ENCODE results near the gene ATP6V1D. TPM values are rescaled to one million over a fixed set of nuclear protein-coding genes. Genes with fewer than 3 reads are reported as not detected.
A peak's percentile ranks its signal among the peaks of the same experiment; 100 is the strongest.
"Not testable (repeated sequence)": the region's sequence is repeated elsewhere in the genome, so short reads cannot be mapped to it uniquely, and the experiment has no call there.

The ATP6V1D gene
- total RNA-seq, 1 experiment from 2014 or later, result 80.1 TPM

GRCh38 chr14:67371247-67372148 is 11.9 kb upstream of the ATP6V1D start:
- no peak for DNase-seq (ENCODE audit: extremely low read depth, low read depth)

GRCh38 chr14:67370830-67371229 is 11.2 kb upstream of the ATP6V1D start:
- DNase-seq (ENCODE audit: extremely low read depth, low read depth), result no peak

GRCh38 chr14:67365476-67365875 is 5.9 kb upstream of the ATP6V1D start:
- no peak for DNase-seq (ENCODE audit: extremely low read depth, low read depth)

- DNase-seq (ENCODE audit: extremely low read depth, low read depth), result no peak
Observed at GRCh38 chr14:67360470-67361206, 1.0 kb upstream of the ATP6V1D start.

- no peak for DNase-seq (ENCODE audit: extremely low read depth, low read depth)
Observed at GRCh38 chr14:67358924-67359774, 455 bp downstream of the ATP6V1D start.

GRCh38 chr14:67357969-67358354 is 1.6 kb downstream of the ATP6V1D start:
- DNase-seq (ENCODE audit: extremely low read depth, low read depth), result no peak

GRCh38 chr14:67357186-67357968 is 2.2 kb downstream of the ATP6V1D start:
- no peak for DNase-seq (ENCODE audit: extremely low read depth, low read depth)

GRCh38 chr14:67352055-67352454 is 7.5 kb downstream of the ATP6V1D start:
- no peak for DNase-seq (ENCODE audit: extremely low read depth, low read depth)

GRCh38 chr14:67345583-67345982 is 14.0 kb downstream of the ATP6V1D start:
- DNase-seq (ENCODE audit: extremely low read depth, low read depth), result no peak

- no peak for DNase-seq (ENCODE audit: extremely low read depth, low read depth)
Observed at GRCh38 chr14:67343601-67344230, 15.9 kb downstream of the ATP6V1D start.

GRCh38 chr14:67341231-67341630 is 18.4 kb downstream of the ATP6V1D start:
- not testable (repeated sequence) for DNase-seq (ENCODE audit: extremely low read depth, low read depth)

- DNase-seq (ENCODE audit: extremely low read depth, low read depth), result peak; percentile 13
Observed at GRCh38 chr14:67335781-67336180, 23.8 kb downstream of the ATP6V1D start.

- DNase-seq (ENCODE audit: extremely low read depth, low read depth), result no peak
Observed at GRCh38 chr14:67332468-67332867, 27.1 kb downstream of the ATP6V1D start.

GRCh38 chr14:67331368-67332125 is 28.1 kb downstream of the ATP6V1D start:
- DNase-seq (ENCODE audit: extremely low read depth, low read depth), result no peak

- not testable (repeated sequence) for DNase-seq (ENCODE audit: extremely low read depth, low read depth)
Observed at GRCh38 chr14:67329666-67330065, 29.9 kb downstream of the ATP6V1D start.

- no peak for DNase-seq (ENCODE audit: extremely low read depth, low read depth)
Observed at GRCh38 chr14:67319142-67319541, 40.5 kb downstream of the ATP6V1D start.

- no peak for DNase-seq (ENCODE audit: extremely low read depth, low read depth)
Observed at GRCh38 chr14:67317822-67318221, 41.8 kb downstream of the ATP6V1D start.

- DNase-seq (ENCODE audit: extremely low read depth, low read depth), result no peak
Observed at GRCh38 chr14:67313153-67313552, 46.5 kb downstream of the ATP6V1D start.

GRCh38 chr14:67311868-67312267 is 47.7 kb downstream of the ATP6V1D start:
- DNase-seq (ENCODE audit: extremely low read depth, low read depth), result no peak

Data from NCI-H460 (cell line).